ENCODE measurements around the gene ADGRF5.

GRCh38 chr6:46969206-46969605 is 47.5 kb upstream of the ADGRF5 start:
- TF ChIP-seq CTCF (IDR thresholded peaks at IDR 0.05; ENCODE audit: extremely low read depth in 1 of 2, insufficient read depth in 1 of 2, low read depth in 1 of 2, low read length in 2 of 2) (no peak), POLR2AphosphoS5 (IDR thresholded peaks at IDR 0.05; ENCODE audit: insufficient read depth, low read depth, low read length) (no peak), POLR2A (IDR thresholded peaks at IDR 0.05; ENCODE audit: low read depth, low read length) (no peak), EZH2 (IDR thresholded peaks at IDR 0.05; ENCODE audit: borderline replicate concordance, low read depth, low read length, severe bottlenecking) (no peak), MAX (IDR thresholded peaks at IDR 0.05; ENCODE audit: insufficient read depth, insufficient read length) (no peak), MYC (IDR thresholded peaks at IDR 0.05; ENCODE audit: low read depth, low read length) (no peak)
